Left ventricle myocardium inferior (tissue), 1 donor: ENCODE results near the gene OPA3. TPM values are rescaled to one million over a fixed set of nuclear protein-coding genes. Genes with fewer than 3 reads are reported as not detected.
"Not testable (repeated sequence)": the region's sequence is repeated elsewhere in the genome, so short reads cannot be mapped to it uniquely, and the experiment has no call there.

ENCODE experiments used
- DNase-seq: peaks from one replicate; pipeline ENCODE4 v3.0.0-alpha.2; 2020
- H3K27ac ChIP-seq: fragments of 200-600 bp; replicated peaks from 2 replicates; pipeline ENCODE4 v1.8.0; 2021
- H3K27me3 ChIP-seq: fragments of 200-600 bp; 2 replicates; pipeline ENCODE4 v1.8.0; 2021; ENCODE audit warnings: low read depth
- H3K36me3 ChIP-seq: fragments of 200-600 bp; 2 replicates; pipeline ENCODE4 v1.8.0; 2021
- H3K4me1 ChIP-seq: fragments of 200-600 bp; 2 replicates; pipeline ENCODE4 v1.8.0; 2021
- H3K4me3 ChIP-seq: fragments of 200-600 bp; 2 replicates; pipeline ENCODE4 v1.8.0; 2021; ENCODE audit warnings: mild to moderate bottlenecking, moderate library complexity
- H3K9me3 ChIP-seq: fragments of 200-600 bp; replicated peaks from 2 replicates; pipeline ENCODE4 v1.8.0; 2021
- CTCF ChIP-seq: fragments of 200-600 bp; IDR thresholded peaks from 2 replicates; pipeline ENCODE4 v1.8.0; 2021; ENCODE audit warnings: antibody characterized with exemption, mild to moderate bottlenecking, borderline replicate concordance
- intact Hi-C: fragments of 100-400 bp; cut with micrococcal nuclease; formaldehyde crosslinking; loops from one replicate; pipeline ENCODE4 v1.11.0; 2022
- total RNA-seq: library from RNA; stranded (reverse); fragmentation: NEBNext Ultra II Directional; extraction: Animal tissue kit (Norgen Biotek cat#: 25700); gene quantifications from one replicate; pipeline ENCODE4 v1.2.1, GENCODE V29; 2021
- donor health status: DM: no; HTN: yes; CAD: no; lungs with severe emphysema.

Gene OPA3
- total RNA-seq, 1 donor from 2014 or later, result 25.3 TPM

- Histone ChIP-seq H3K9me3 (no peaks in the 10 kb centered on the region), H3K27ac (peak overlapping the region; percentile 85), H3K27me3 (no peaks in the 10 kb centered on the region), H3K4me1 (peaks cover 88% of the 10 kb centered on the region), H3K4me3 (no peak overlapping the region), H3K36me3 (peaks cover 7% of the 10 kb centered on the region)
- intact Hi-C loops, result no loop called here
- DNase-seq, result no peak
- TF ChIP-seq CTCF, result no peak
Measured at GRCh38 chr19:45512881-45513483, 71.6 kb downstream of the OPA3 start.

GRCh38 chr19:45511074-45511473, 73.5 kb downstream of the OPA3 start:
- DNase-seq, result no peak
- Histone ChIP-seq H3K4me1 (peaks cover 99% of the 10 kb centered on the region), H3K36me3 (no peaks in the 10 kb centered on the region), H3K27me3 (no peaks in the 10 kb centered on the region), H3K27ac (no peak overlapping the region), H3K9me3 (no peaks in the 10 kb centered on the region), H3K4me3 (no peak overlapping the region)
- intact Hi-C loops, result no loop called here
- no peak for TF ChIP-seq CTCF

- DNase-seq, H3K36me3 ChIP-seq, intact Hi-C loops, H3K9me3 ChIP-seq, H3K27me3 ChIP-seq: not testable (repeated sequence)
- Histone ChIP-seq H3K27ac (peak overlapping the region; percentile 92), H3K4me3 (peak overlapping the region; percentile 100), H3K4me1 (peaks cover 93% of the 10 kb centered on the region)
Measured at GRCh38 chr19:45510352-45510751, 74.2 kb downstream of the OPA3 start.

GRCh38 chr19:45509692-45510015, 74.9 kb downstream of the OPA3 start:
- Histone ChIP-seq H3K27me3 (no peaks in the 10 kb centered on the region), H3K27ac (peak overlapping the region; percentile 92), H3K9me3 (no peaks in the 10 kb centered on the region), H3K36me3 (no peaks in the 10 kb centered on the region), H3K4me1 (peaks cover 86% of the 10 kb centered on the region), H3K4me3 (peak overlapping the region; percentile 100)
- intact Hi-C loops, result no loop called here
- no peak for TF ChIP-seq CTCF
- DNase-seq, result no peak

GRCh38 chr19:45508861-45509691, 75.5 kb downstream of the OPA3 start:
- H3K4me3 ChIP-seq, result peak overlapping the region; percentile 100
- H3K27ac ChIP-seq, result peak overlapping the region; percentile 92
- H3K9me3 ChIP-seq, result no peaks in the 10 kb centered on the region
- DNase-seq, result peak; percentile 83
- H3K27me3 ChIP-seq, result no peaks in the 10 kb centered on the region
- no peak for TF ChIP-seq CTCF
- intact Hi-C loops, result no loop called here
- H3K36me3 ChIP-seq, result no peaks in the 10 kb centered on the region
- H3K4me1 ChIP-seq, result peaks cover 80% of the 10 kb centered on the region

GRCh38 chr19:45508417-45508860, 76.2 kb downstream of the OPA3 start:
- TF ChIP-seq CTCF, result no peak
- Histone ChIP-seq H3K27me3 (no peaks in the 10 kb centered on the region), H3K36me3 (no peaks in the 10 kb centered on the region), H3K4me3 (peak overlapping the region; percentile 100), H3K9me3 (no peaks in the 10 kb centered on the region), H3K4me1 (peaks cover 74% of the 10 kb centered on the region), H3K27ac (peak overlapping the region; percentile 92)
- DNase-seq, result no peak
- intact Hi-C loops, result no loop called here
